K562 (cell line): ENCODE data around the gene UCP3. TPM values are rescaled to one million over a fixed set of nuclear protein-coding genes. Genes with fewer than 3 reads are reported as not detected.
A peak's percentile ranks its signal among the peaks of the same experiment; 100 is the strongest.

Source experiments
- BRD9 ChIP-seq: fragments of 450-650 bp; IDR thresholded peaks from 2 replicates; pipeline ENCODE4 v1.6.1; 2018; ENCODE audit warnings: low read depth; ENCODE audit not compliant: partially characterized antibody
- CHD1 ChIP-seq: fragments of 200-600 bp; sonication (generic); IDR thresholded peaks from one replicate; pipeline ENCODE4 v1.6.1; 2012; ENCODE audit warnings: mild to moderate bottlenecking, moderate library complexity, low read length, inconsistent platforms
- GTF2A2 ChIP-seq: IDR thresholded peaks from 2 replicates; pipeline ENCODE4 v1.6.1; 2016; ENCODE audit warnings: mild to moderate bottlenecking, missing genetic modification characterization, missing compliant biosample characterization
- HDAC3 ChIP-seq: fragments of 450-650 bp; IDR thresholded peaks from 2 replicates; pipeline ENCODE4 v1.6.1; 2018; ENCODE audit warnings: borderline replicate concordance, mild to moderate bottlenecking, moderate library complexity; ENCODE audit not compliant: partially characterized antibody
- HEY1 ChIP-seq: fragments of 250-450 bp; sonication (Bioruptor Pico); IDR thresholded peaks from 2 replicates; pipeline ENCODE4 v1.5.0; 2020; ENCODE audit warnings: mild to moderate bottlenecking, moderate library complexity, borderline replicate concordance
- HMG20B ChIP-seq: fragments of 250-450 bp; sonication (Bioruptor Pico); IDR thresholded peaks from 2 replicates; pipeline ENCODE4 v1.5.0; 2021; ENCODE audit warnings: mild to moderate bottlenecking
- IFI16 ChIP-seq: fragments of 250-450 bp; sonication (Bioruptor Pico); IDR thresholded peaks from 2 replicates; pipeline ENCODE4 v2.1.2; 2022; ENCODE audit warnings: mild to moderate bottlenecking, inconsistent platforms
- MITF ChIP-seq: IDR thresholded peaks from 2 replicates; pipeline ENCODE4 v1.6.1; 2014; ENCODE audit warnings: antibody characterized with exemption
- PCBP1 ChIP-seq: fragments of 200-400 bp; formaldehyde crosslinking; IDR thresholded peaks from 2 replicates; pipeline ENCODE4 v1.6.1; 2018; ENCODE audit warnings: mild to moderate bottlenecking, low read depth, low read length; ENCODE audit not compliant: poor library complexity, severe bottlenecking
- PCBP2 ChIP-seq: fragments of 200-400 bp; formaldehyde crosslinking; IDR thresholded peaks from 2 replicates; pipeline ENCODE4 v1.6.1; 2018; ENCODE audit warnings: low read length, low read depth, mild to moderate bottlenecking, moderate library complexity; ENCODE audit not compliant: poor library complexity, severe bottlenecking
- RBFOX2 ChIP-seq: fragments of 200-400 bp; formaldehyde crosslinking; IDR thresholded peaks from 2 replicates; pipeline ENCODE4 v1.6.1; 2017; ENCODE audit warnings: low read depth, mild to moderate bottlenecking, low read length, moderate library complexity
- SMARCA5 ChIP-seq: fragments of 450-650 bp; IDR thresholded peaks from 2 replicates; pipeline ENCODE4 v1.6.1; 2016
- THAP7 ChIP-seq: fragments of 250-450 bp; sonication (Bioruptor Pico); IDR thresholded peaks from 2 replicates; pipeline ENCODE4 v1.5.0; 2021
- ZNF253 ChIP-seq: fragments of 250-450 bp; sonication (Bioruptor Pico); conservative IDR thresholded peaks from 2 replicates; pipeline ENCODE4 v1.6.1; 2021; ENCODE audit warnings: mild to moderate bottlenecking
- ZNF280B ChIP-seq: fragments of 250-450 bp; sonication (Bioruptor Pico); IDR thresholded peaks from 2 replicates; pipeline ENCODE4 v1.5.1; 2021; ENCODE audit warnings: mild to moderate bottlenecking
- ZNF436 ChIP-seq: fragments of 250-450, 450-650 bp; sonication (Bioruptor Pico); formaldehyde crosslinking; IDR thresholded peaks from 2 replicates; pipeline ENCODE4 v1.7.0; 2020; ENCODE audit warnings: mild to moderate bottlenecking
- ZNF79 ChIP-seq: fragments of 250-450 bp; sonication (Bioruptor Pico); IDR thresholded peaks from 2 replicates; pipeline ENCODE4 v1.4.0; 2020; ENCODE audit warnings: low read depth, mild to moderate bottlenecking, moderate library complexity
- polyA plus RNA-seq, 8 experiments: library from polyadenylated mRNA; depleted of rRNA in 4 of 8; stranded (reverse) in 5 of 8; unstranded in 3 of 8; fragments of >200 nt; fragmentation: Nextera tagmentation in 2 of 8; fragmentation: Illumina TruSeq in 1 of 8; extraction: Ambion mirVana in 2 of 8; extraction: Trizol in 1 of 8; gene quantifications; 2 replicates each; pipeline versions ENCODE4 v1.2.1 to v1.2.3, GENCODE V29; 2011 to 2014; ENCODE audit warnings: inconsistent platforms in 1 of 8, missing spikeins in 1 of 8
- total RNA-seq, 7 experiments: library from RNA; depleted of rRNA in 6 of 7; stranded (reverse); fragments of >200 nt in 6 of 7; fragmentation: Illumina TruSeq in 2 of 7; extraction: Trizol in 2 of 7; gene quantifications; 2 replicates each; pipeline versions ENCODE4 v1.2.1 to v1.2.3, GENCODE V29; 2011 to 2021; ENCODE audit warnings: low replicate concordance in 1 of 7
- TF ChIP-seq, protein P1 (sequence below), 3 experiments: fragments of 200-800 bp in 1 of 3; fragments of 250-450 bp in 1 of 3; fragments of 450-650 bp in 1 of 3; sonication (Bioruptor Pico) in 1 of 3; sonication (Bioruptor generic) in 1 of 3; formaldehyde crosslinking in 1 of 3; IDR thresholded peaks; 2 replicates each; pipeline versions ENCODE4 v1.6.1 to v1.8.0; 2016 to 2022; ENCODE audit warnings: mild to moderate bottlenecking in 2 of 3, missing genetic modification characterization in 2 of 3, missing compliant biosample characterization in 1 of 3, moderate library complexity in 1 of 3
- TF ChIP-seq, protein P2 (sequence below): sonication (generic); formaldehyde crosslinking; IDR thresholded peaks from 2 replicates; pipeline ENCODE4 v1.8.0; 2022; ENCODE audit warnings: missing genetic modification reagents, mild to moderate bottlenecking, moderate library complexity, borderline replicate concordance

Gene UCP3
- total and polyA plus RNA-seq, 9 of the 15 experiments (the other 6 are each of a cell fraction or from before 2014, with no cell fraction given), result 0.05 to 0.65 (median 0.25) TPM; not detected in 2

GRCh38 chr11:73982990-73983740 lies 25.7 kb downstream of the UCP3 start (continued):
- TF ChIP-seq, protein P1, sequence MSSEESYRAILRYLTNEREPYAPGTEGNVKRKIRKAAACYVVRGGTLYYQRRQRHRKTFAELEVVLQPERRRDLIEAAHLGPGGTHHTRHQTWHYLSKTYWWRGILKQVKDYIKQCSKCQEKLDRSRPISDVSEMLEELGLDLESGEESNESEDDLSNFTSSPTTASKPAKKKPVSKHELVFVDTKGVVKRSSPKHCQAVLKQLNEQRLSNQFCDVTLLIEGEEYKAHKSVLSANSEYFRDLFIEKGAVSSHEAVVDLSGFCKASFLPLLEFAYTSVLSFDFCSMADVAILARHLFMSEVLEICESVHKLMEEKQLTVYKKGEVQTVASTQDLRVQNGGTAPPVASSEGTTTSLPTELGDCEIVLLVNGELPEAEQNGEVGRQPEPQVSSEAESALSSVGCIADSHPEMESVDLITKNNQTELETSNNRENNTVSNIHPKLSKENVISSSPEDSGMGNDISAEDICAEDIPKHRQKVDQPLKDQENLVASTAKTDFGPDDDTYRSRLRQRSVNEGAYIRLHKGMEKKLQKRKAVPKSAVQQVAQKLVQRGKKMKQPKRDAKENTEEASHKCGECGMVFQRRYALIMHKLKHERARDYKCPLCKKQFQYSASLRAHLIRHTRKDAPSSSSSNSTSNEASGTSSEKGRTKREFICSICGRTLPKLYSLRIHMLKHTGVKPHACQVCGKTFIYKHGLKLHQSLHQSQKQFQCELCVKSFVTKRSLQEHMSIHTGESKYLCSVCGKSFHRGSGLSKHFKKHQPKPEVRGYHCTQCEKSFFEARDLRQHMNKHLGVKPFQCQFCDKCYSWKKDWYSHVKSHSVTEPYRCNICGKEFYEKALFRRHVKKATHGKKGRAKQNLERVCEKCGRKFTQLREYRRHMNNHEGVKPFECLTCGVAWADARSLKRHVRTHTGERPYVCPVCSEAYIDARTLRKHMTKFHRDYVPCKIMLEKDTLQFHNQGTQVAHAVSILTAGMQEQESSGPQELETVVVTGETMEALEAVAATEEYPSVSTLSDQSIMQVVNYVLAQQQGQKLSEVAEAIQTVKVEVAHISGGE (CRISPR knock-in tag; IDR thresholded peaks at IDR 0.05), result peak in 2 of 3 experiments; percentile 52 to 85; a peak in 4 of 6 replicates
- TF ChIP-seq SMARCA5 (peak; percentile 76; the same call in 1 of the 2 replicates), HEY1 (CRISPR knock-in tag) (no peak), IFI16 (no peak), CHD1 (peak; percentile 91), ZNF280B (no peak), ZNF436 (CRISPR knock-in tag) (peak; percentile 68; the same call in 1 of the 2 replicates), PCBP1 (no peak), HMG20B (CRISPR knock-in tag) (no peak), ZNF79 (CRISPR knock-in tag) (peak; percentile 49; the same call in 1 of the 2 replicates), PCBP2 (no peak), RBFOX2 (peak; percentile 95), BRD9 (peak; percentile 77), ZNF253 (CRISPR knock-in tag) (no peak), THAP7 (CRISPR knock-in tag) (no peak), GTF2A2 (tag) (no peak; the same call in 1 of the 2 replicates), MITF (peak; percentile 61; the same call in 1 of the 2 replicates), HDAC3 (no peak)
- TF ChIP-seq, protein P2, sequence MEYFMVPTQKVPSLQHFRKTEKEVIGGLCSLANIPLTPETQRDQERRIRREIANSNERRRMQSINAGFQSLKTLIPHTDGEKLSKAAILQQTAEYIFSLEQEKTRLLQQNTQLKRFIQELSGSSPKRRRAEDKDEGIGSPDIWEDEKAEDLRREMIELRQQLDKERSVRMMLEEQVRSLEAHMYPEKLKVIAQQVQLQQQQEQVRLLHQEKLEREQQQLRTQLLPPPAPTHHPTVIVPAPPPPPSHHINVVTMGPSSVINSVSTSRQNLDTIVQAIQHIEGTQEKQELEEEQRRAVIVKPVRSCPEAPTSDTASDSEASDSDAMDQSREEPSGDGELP (CRISPR knock-in tag), result peak; percentile 98
